CD14-positive monocyte (primary cell): ENCODE results near the gene ATP1B2. TPM values are rescaled to one million over a fixed set of nuclear protein-coding genes. Genes with fewer than 3 reads are reported as not detected.

Experiments used
- DNase-seq, 3 donors: peaks; one replicate each; pipeline ENCODE4 v3.0.0-alpha.2; 2011 to 2022
- H2AFZ ChIP-seq: 2 replicates; pipeline ENCODE4 v1.6.0; 2012; ENCODE audit warnings: mild to moderate bottlenecking, low read depth, low read length, inconsistent platforms; ENCODE audit not compliant: insufficient read depth, poor library complexity, severe bottlenecking
- H3K27ac ChIP-seq, 2 donors: 1 replicate in 1 of 2; 2 replicates in 1 of 2; pipeline ENCODE4 v1.5.1; 2012 to 2013; ENCODE audit warnings: low read length in 2 of 2, control low read depth in 1 of 2, inconsistent platforms in 1 of 2, low read depth in 1 of 2, mild to moderate bottlenecking in 1 of 2
- H3K27me3 ChIP-seq, 2 donors: one replicate each; pipeline versions ENCODE4 v1.6.0 to v1.6.1; 2011 to 2013; ENCODE audit warnings: low read length in 2 of 2; ENCODE audit not compliant: control insufficient read depth in 2 of 2, insufficient read depth in 2 of 2
- H3K36me3 ChIP-seq, 2 donors: replicated peaks in 1 of 2; 1 replicate in 1 of 2; 2 replicates in 1 of 2; pipeline versions ENCODE4 v1.5.1 to v1.6.1; 2012 to 2013; ENCODE audit warnings: low read length in 2 of 2, control low read depth in 1 of 2, inconsistent platforms in 1 of 2, mild to moderate bottlenecking in 1 of 2; ENCODE audit not compliant: insufficient read depth in 2 of 2, control insufficient read depth in 1 of 2
- H3K4me1 ChIP-seq, 2 donors: 1 replicate in 1 of 2; 2 replicates in 1 of 2; pipeline versions ENCODE4 v1.5.1 to v1.6.1; 2012 to 2013; ENCODE audit warnings: low read length in 2 of 2, control low read depth in 1 of 2, inconsistent platforms in 1 of 2, mild to moderate bottlenecking in 1 of 2, moderate library complexity in 1 of 2; ENCODE audit not compliant: insufficient read depth in 2 of 2, control insufficient read depth in 1 of 2
- H3K4me2 ChIP-seq: replicated peaks from 2 replicates; pipeline ENCODE3; 2012; ENCODE audit warnings: low read length, moderate library complexity, mild to moderate bottlenecking; ENCODE audit not compliant: poor library complexity, severe bottlenecking; ENCODE audit errors: extremely low read depth
- H3K4me3 ChIP-seq, 3 experiments: fragments of 200-600 bp in 1 of 3; sonication (generic) in 1 of 3; replicated peaks in 1 of 3; 1 replicate in 2 of 3; 2 replicates in 1 of 3; pipeline ENCODE4 v1.5.1; 2011 to 2013; ENCODE audit warnings: low read length in 3 of 3, mild to moderate bottlenecking in 3 of 3, control low read depth in 2 of 3, low read depth in 2 of 3, inconsistent platforms in 1 of 3, moderate library complexity in 1 of 3
- H3K79me2 ChIP-seq: 2 replicates; pipeline ENCODE4 v1.6.0; 2012; ENCODE audit warnings: mild to moderate bottlenecking, control low read depth, inconsistent platforms, low read length, moderate library complexity; ENCODE audit not compliant: insufficient read depth
- H3K9ac ChIP-seq: 2 replicates; pipeline ENCODE4 v1.6.0; 2017; ENCODE audit warnings: low read length, mild to moderate bottlenecking; ENCODE audit not compliant: insufficient read depth, poor library complexity, severe bottlenecking
- H3K9me3 ChIP-seq, 2 donors: replicated peaks in 1 of 2; 1 replicate in 1 of 2; 2 replicates in 1 of 2; pipeline versions ENCODE4 v1.5.1 to v1.6.1; 2012 to 2013; ENCODE audit warnings: low read length in 2 of 2, control low read depth in 1 of 2; ENCODE audit not compliant: control insufficient read depth in 1 of 2, insufficient read depth in 1 of 2
- H4K20me1 ChIP-seq: 2 replicates; pipeline ENCODE4 v1.6.0; 2012; ENCODE audit warnings: mild to moderate bottlenecking, low read length, control low read depth, moderate library complexity; ENCODE audit not compliant: insufficient read depth
- H3K27ac Mint-ChIP-seq, 7 donors: one replicate each; pipeline ENCODE4 v1.8.0; 2020; ENCODE audit warnings: mild to moderate bottlenecking in 7 of 7, mixed read lengths in 7 of 7, moderate library complexity in 6 of 7, inconsistent platforms in 2 of 7
- H3K27me3 Mint-ChIP-seq, 3 donors: one replicate each; pipeline ENCODE4 v1.8.0; 2021 to 2022; ENCODE audit warnings: low read depth in 3 of 3, mild to moderate bottlenecking in 3 of 3, mixed read lengths in 3 of 3, moderate library complexity in 3 of 3, inconsistent platforms in 1 of 3
- H3K36me3 Mint-ChIP-seq, 2 donors: one replicate each; pipeline ENCODE4 v1.8.0; 2020; ENCODE audit warnings: mixed read lengths in 2 of 2, inconsistent platforms in 1 of 2, mild to moderate bottlenecking in 1 of 2
- H3K4me1 Mint-ChIP-seq: one replicate; pipeline ENCODE4 v1.8.0; 2020; ENCODE audit warnings: mild to moderate bottlenecking, mixed read lengths
- H3K4me3 Mint-ChIP-seq, 2 donors: one replicate each; pipeline ENCODE4 v1.8.0; 2020; ENCODE audit warnings: mild to moderate bottlenecking in 2 of 2, mixed read lengths in 2 of 2, moderate library complexity in 1 of 2
- H3K9me3 Mint-ChIP-seq, 7 donors: one replicate each; pipeline ENCODE4 v1.8.0; 2020 to 2022; ENCODE audit warnings: mixed read lengths in 7 of 7, mild to moderate bottlenecking in 6 of 7, moderate library complexity in 6 of 7, inconsistent platforms in 2 of 7
- CTCF ChIP-seq: fragments of 200-600 bp; IDR thresholded peaks from one replicate; pipeline ENCODE4 v1.8.0; 2022; ENCODE audit warnings: antibody characterized with exemption, mild to moderate bottlenecking
- WGBS: methylation state at CpG from one replicate; pipeline ENCODE4 v1.1.5; 2013; ENCODE audit warnings: missing lambda C conversion rate; ENCODE audit not compliant: insufficient coverage; 5-methylcytosine and 5-hydroxymethylcytosine counted together
- intact Hi-C, 2 donors: fragments of 100-400 bp; cut with micrococcal nuclease; formaldehyde crosslinking; loops; one replicate each; pipeline versions ENCODE4 v1.15.0 to v1.15.1; 2023
- polyA plus RNA-seq, 3 donors: library from polyadenylated mRNA; depleted of rRNA in 1 of 3; unstranded in 2 of 3; stranded (reverse) in 1 of 3; fragments of 300-500 nt in 2 of 3; fragments of >200 nt in 1 of 3; fragmentation: Illumina TruSeq in 2 of 3; gene quantifications; 1 replicate in 2 of 3; 2 replicates in 1 of 3; pipeline ENCODE4 v1.2.3, GENCODE V29; 2012 to 2021

Gene ATP1B2
- polyA plus RNA-seq, 3 donors = 0.07 TPM; not detected in 2

GRCh38 chr17:7644775-7645174, 6.0 kb upstream of the ATP1B2 start:
- Mint-ChIP-seq H3K27me3 (peaks cover 6 to 16% (median 9%) of the 10 kb centered on the region in 3 donors), H3K4me3 (peak overlapping the region in 1 of 2 donors; percentile 23), H3K27ac (peak overlapping the region; percentile 86 to 95 (median 93)), H3K9me3 (peaks cover 0 to 12% (median 4%) of the 10 kb centered on the region in 7 donors), H3K4me1 (peaks cover 48% of the 10 kb centered on the region), H3K36me3 (peaks cover 3 to 6% of the 10 kb centered on the region in 2 donors)
- H3K9me3 ChIP-seq = no peaks in the 10 kb centered on the region
- intact Hi-C loops = no loop called here
- peaks cover 0 to 1% of the 10 kb centered on the region in 2 donors for H3K27me3 ChIP-seq
- H3K4me1 ChIP-seq = peaks cover 37 to 46% of the 10 kb centered on the region in 2 donors
- peak overlapping the region; percentile 48 to 65 for H3K27ac ChIP-seq
- no peak overlapping the region for H3K9ac ChIP-seq
- no peak for TF ChIP-seq CTCF
- peak; percentile 87 to 94 (median 92) for DNase-seq
- peak overlapping the region in 1 of 3 experiments; percentile 3 for H3K4me3 ChIP-seq
- H3K79me2 ChIP-seq = no peaks in the 10 kb centered on the region
- no peaks in the 10 kb centered on the region for H3K36me3 ChIP-seq
- no peaks in the 10 kb centered on the region for H4K20me1 ChIP-seq
- H3K4me2 ChIP-seq = peak overlapping the region; percentile 2
- WGBS = 28% methylated on average over 3 of the region's 4 CpGs
- no peak overlapping the region for H2AFZ ChIP-seq

DNA sequence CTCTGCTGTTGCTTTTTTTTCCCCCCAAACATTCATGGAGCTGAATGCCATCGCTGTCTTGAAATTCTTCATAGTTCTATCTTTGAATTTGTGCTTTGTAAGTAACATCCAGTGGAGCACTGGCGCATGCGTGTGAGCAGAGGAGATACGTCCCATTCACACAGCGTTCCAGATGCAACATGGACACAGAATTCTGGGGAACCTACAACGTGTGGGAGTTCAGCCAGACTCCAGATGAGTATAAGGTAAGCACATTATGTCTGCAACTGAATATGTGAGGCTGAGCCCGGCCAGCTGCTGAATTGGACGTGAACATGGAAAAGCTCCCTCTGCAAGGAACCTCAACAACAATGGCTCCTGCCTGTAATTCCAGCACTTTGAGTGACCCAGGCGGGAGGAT, 4.3 kb upstream of the ATP1B2 start:
- Mint-ChIP-seq H3K27me3 (peaks cover 20 to 33% (median 25%) of the 10 kb centered on the region in 3 donors), H3K27ac (peak overlapping the region in 3 of 7 donors; percentile 61 to 66 (median 63)), H3K4me1 (peaks cover 62% of the 10 kb centered on the region), H3K36me3 (peaks cover 5 to 15% of the 10 kb centered on the region in 2 donors), H3K4me3 (no peak overlapping the region), H3K9me3 (peaks cover 0 to 22% (median 4%) of the 10 kb centered on the region in 7 donors)
- Histone ChIP-seq H2AFZ (no peak overlapping the region), H3K9me3 (no peaks in the 10 kb centered on the region), H3K4me1 (peaks cover 51 to 62% of the 10 kb centered on the region in 2 donors), H4K20me1 (no peaks in the 10 kb centered on the region), H3K27me3 (peaks cover 13 to 17% of the 10 kb centered on the region in 2 donors), H3K27ac (peak overlapping the region in 1 of 2 donors; percentile 13), H3K4me2 (no peak overlapping the region), H3K4me3 (no peak overlapping the region), H3K9ac (no peak overlapping the region), H3K79me2 (no peaks in the 10 kb centered on the region), H3K36me3 (no peaks in the 10 kb centered on the region)
- 96% methylated on average over 7 of the region's 9 CpGs for WGBS
- no peak for TF ChIP-seq CTCF
- no peak for DNase-seq
- intact Hi-C loops = no loop called here
